IMR-90 (cell line): ENCODE data around the gene XDH. TPM values are rescaled to one million over a fixed set of nuclear protein-coding genes. Genes with fewer than 3 reads are reported as not detected.

Source experiments
- ATAC-seq: fragments of 200-7000 bp; cut with Tn5 transposase; 2 replicates; pipeline ENCODE4 v1.9.1; 2020; ENCODE audit warnings: low read depth, mild to moderate bottlenecking, moderate library complexity
- BruUV-seq: library from RNA; stranded (reverse); fragments of 400-500 nt; replicated peaks from 2 replicates; lab custom pipeline; 2021; lab: Mats Ljungman, UMichigan
- CTCF ChIA-PET: fragments of 300-600 bp; formaldehyde crosslinking; extraction: SDS; loops from one replicate; lab custom pipeline; 2021; ENCODE audit warnings: antibody characterized with exemption; lab: Yijun Ruan, JAX
- POLR2A ChIA-PET: fragments of 300-600 bp; sonication (Branson Sonifier 250); formaldehyde crosslinking; loops from one replicate; lab custom pipeline; 2022; ENCODE audit warnings: antibody characterized with exemption; ENCODE audit not compliant: unreplicated experiment; lab: Charles Lee
- DNase-seq: peaks from one replicate; pipeline ENCODE4 v3.0.0; 2013
- H2AFZ ChIP-seq: replicated peaks from 2 replicates; pipeline ENCODE3; 2013; ENCODE audit warnings: low read length, mild to moderate bottlenecking; ENCODE audit not compliant: poor library complexity
- H2AK5ac ChIP-seq: 2 replicates; pipeline ENCODE4 v1.6.1; 2013; ENCODE audit warnings: low read depth, low read length, inconsistent platforms
- H2AK9ac ChIP-seq: replicated peaks from 2 replicates; pipeline ENCODE3; 2013; ENCODE audit warnings: mild to moderate bottlenecking, low read depth, low read length, moderate library complexity; ENCODE audit not compliant: poor library complexity
- H2BK120ac ChIP-seq: 2 replicates; pipeline ENCODE4 v1.6.1; 2013; ENCODE audit warnings: low read depth, low read length, inconsistent platforms
- H2BK15ac ChIP-seq: 3 replicates; pipeline ENCODE4 v1.6.1; 2013; ENCODE audit warnings: low read depth, low read length, inconsistent platforms
- H2BK20ac ChIP-seq: 2 replicates; pipeline ENCODE4 v1.6.1; 2013; ENCODE audit warnings: low read depth, mild to moderate bottlenecking, inconsistent platforms, low read length, moderate library complexity
- H2BK5ac ChIP-seq: 2 replicates; pipeline ENCODE4 v1.6.1; 2013; ENCODE audit warnings: mild to moderate bottlenecking, low read depth, low read length, inconsistent platforms; ENCODE audit not compliant: poor library complexity, severe bottlenecking
- H3K14ac ChIP-seq: replicated peaks from 2 replicates; pipeline ENCODE4 v1.6.1; 2013; ENCODE audit warnings: low read depth, low read length, inconsistent platforms
- H3K18ac ChIP-seq: 2 replicates; pipeline ENCODE4 v1.6.1; 2013; ENCODE audit warnings: low read depth, low read length, control low read depth
- H3K23ac ChIP-seq: 2 replicates; pipeline ENCODE4 v1.6.1; 2013; ENCODE audit warnings: low read depth, low read length, inconsistent platforms
- H3K27ac ChIP-seq: 2 replicates; pipeline ENCODE4 v1.5.1; 2013; ENCODE audit warnings: mild to moderate bottlenecking, control low read depth, low read length; ENCODE audit not compliant: insufficient read depth
- H3K27me3 ChIP-seq: 2 replicates; pipeline ENCODE4 v1.6.1; 2013; ENCODE audit warnings: low read length; ENCODE audit not compliant: control insufficient read depth, insufficient read depth
- H3K36me3 ChIP-seq: 2 replicates; pipeline ENCODE4 v1.6.1; 2013; ENCODE audit warnings: low read length, mixed read lengths; ENCODE audit not compliant: control insufficient read depth, insufficient read depth
- H3K4ac ChIP-seq: 2 replicates; pipeline ENCODE4 v1.6.1; 2013; ENCODE audit warnings: low read depth, low read length, inconsistent platforms
- H3K4me1 ChIP-seq: 2 replicates; pipeline ENCODE4 v1.6.1; 2013; ENCODE audit warnings: low read length, mixed read lengths; ENCODE audit not compliant: control insufficient read depth, insufficient read depth
- H3K4me2 ChIP-seq: 2 replicates; pipeline ENCODE4 v1.6.1; 2013; ENCODE audit warnings: low read depth, mild to moderate bottlenecking, control low read depth, low read length, moderate library complexity
- H3K4me3 ChIP-seq: 2 replicates; pipeline ENCODE4 v1.5.1; 2013; ENCODE audit warnings: low read depth, mild to moderate bottlenecking, control low read depth, low read length, moderate library complexity; ENCODE audit not compliant: insufficient read depth
- H3K56ac ChIP-seq: 2 replicates; pipeline ENCODE4 v1.6.1; 2013; ENCODE audit warnings: low read length, inconsistent platforms; ENCODE audit not compliant: insufficient read depth; ENCODE audit errors: extremely low read depth
- H3K79me1 ChIP-seq, 2 experiments: 2 replicates each; pipeline ENCODE4 v1.6.1; 2013; ENCODE audit warnings: low read length in 2 of 2, inconsistent platforms in 1 of 2, low read depth in 1 of 2
- H3K9ac ChIP-seq: 2 replicates; pipeline ENCODE4 v1.6.1; 2013; ENCODE audit warnings: low read depth, low read length, control low read depth
- H3K9me1 ChIP-seq: 2 replicates; pipeline ENCODE4 v1.6.1; 2013; ENCODE audit warnings: low read length, inconsistent platforms; ENCODE audit not compliant: insufficient read depth
- H3K9me3 ChIP-seq: 2 replicates; pipeline ENCODE4 v1.6.1; 2013; ENCODE audit warnings: low read length; ENCODE audit not compliant: control insufficient read depth, insufficient read depth
- H4K20me1 ChIP-seq: 2 replicates; pipeline ENCODE4 v1.6.1; 2013; ENCODE audit warnings: low read length, inconsistent platforms; ENCODE audit not compliant: insufficient read depth
- H4K5ac ChIP-seq: 2 replicates; pipeline ENCODE4 v1.6.1; 2013; ENCODE audit warnings: mild to moderate bottlenecking, low read depth, low read length, control low read depth
- H4K8ac ChIP-seq, 2 experiments: 2 replicates each; pipeline ENCODE4 v1.6.1; 2013; ENCODE audit warnings: low read depth in 2 of 2, low read length in 2 of 2, control low read depth in 1 of 2, inconsistent platforms in 1 of 2
- H4K91ac ChIP-seq: 2 replicates; pipeline ENCODE4 v1.6.1; 2013; ENCODE audit warnings: low read depth, low read length, inconsistent platforms; ENCODE audit not compliant: insufficient read depth
- BHLHE40 ChIP-seq: fragments of 150-350 bp; IDR thresholded peaks from 2 replicates; pipeline ENCODE4 v1.6.1; 2016; ENCODE audit warnings: mild to moderate bottlenecking, low read depth, low read length
- CEBPB ChIP-seq: IDR thresholded peaks from 2 replicates; pipeline ENCODE4 v1.6.1; 2012; ENCODE audit warnings: low read depth, low read length, improper control_type of control experiment
- CHD1 ChIP-seq: IDR thresholded peaks from 2 replicates; pipeline ENCODE4 v1.6.1; 2012; ENCODE audit warnings: low read depth, low read length, improper control_type of control experiment
- ELK1 ChIP-seq: fragments of 150-350 bp; IDR thresholded peaks from 2 replicates; pipeline ENCODE4 v1.6.1; 2016; ENCODE audit warnings: low read depth, mild to moderate bottlenecking, low read length, moderate library complexity, borderline replicate concordance
- FOS ChIP-seq: fragments of 150-350 bp; IDR thresholded peaks from 2 replicates; pipeline ENCODE4 v1.6.1; 2016; ENCODE audit warnings: low read depth, low read length
- MAFK ChIP-seq: IDR thresholded peaks from 2 replicates; pipeline ENCODE4 v1.6.1; 2012; ENCODE audit warnings: low read depth, low read length, improper control_type of control experiment
- MAZ ChIP-seq: IDR thresholded peaks from 2 replicates; pipeline ENCODE4 v1.6.1; 2012; ENCODE audit warnings: low read depth, mild to moderate bottlenecking, low read length, improper control_type of control experiment, moderate library complexity, borderline replicate concordance
- MXI1 ChIP-seq: IDR thresholded peaks from 2 replicates; pipeline ENCODE4 v1.6.1; 2012; ENCODE audit warnings: low read depth, mild to moderate bottlenecking, low read length, moderate library complexity, borderline replicate concordance
- NFE2L2 ChIP-seq: fragments of 150-350 bp; IDR thresholded peaks from 2 replicates; pipeline ENCODE4 v1.6.1; 2016; ENCODE audit warnings: low read depth, mild to moderate bottlenecking, low read length
- POLR2A ChIP-seq: IDR thresholded peaks from 2 replicates; pipeline ENCODE4 v1.6.1; 2012; ENCODE audit warnings: mild to moderate bottlenecking, low read depth, low read length
- RAD21 ChIP-seq: IDR thresholded peaks from 2 replicates; pipeline ENCODE4 v1.6.1; 2012; ENCODE audit warnings: low read length, improper control_type of control experiment
- RCOR1 ChIP-seq: IDR thresholded peaks from 2 replicates; pipeline ENCODE4 v1.6.1; 2012; ENCODE audit warnings: mild to moderate bottlenecking, low read length, improper control_type of control experiment; ENCODE audit not compliant: insufficient replicate concordance
- RFX5 ChIP-seq: IDR thresholded peaks from 2 replicates; pipeline ENCODE4 v1.8.0; 2012; ENCODE audit warnings: low read depth, mild to moderate bottlenecking, low read length, moderate library complexity
- SMC3 ChIP-seq: fragments of 150-350 bp; IDR thresholded peaks from 2 replicates; pipeline ENCODE4 v1.6.1; 2016; ENCODE audit warnings: low read depth, mild to moderate bottlenecking, antibody characterized with exemption, low read length, moderate library complexity
- USF2 ChIP-seq: fragments of 150-350 bp; IDR thresholded peaks from 2 replicates; pipeline ENCODE4 v1.6.1; 2017; ENCODE audit warnings: mild to moderate bottlenecking, antibody characterized with exemption, low read length, low read depth
- WGBS, 2 experiments: methylation state at CpG; one replicate each; pipeline versions ENCODE4 v1.1.5 to v1.1.7; 2013; ENCODE audit warnings: missing lambda C conversion rate in 2 of 2; ENCODE audit not compliant: insufficient read length in 1 of 2; ENCODE audit errors: extremely low coverage in 2 of 2; 5-methylcytosine and 5-hydroxymethylcytosine counted together
- dilution Hi-C: fragments of 300-500 bp; cut with HindIII; formaldehyde crosslinking; loops from one replicate; pipeline ENCODE4 v1.14.3; 2018; ENCODE audit warnings: low sequenced_read_pairs; ENCODE audit not compliant: unreplicated experiment
- in situ Hi-C: fragments of 300-500 bp; cut with MboI; formaldehyde crosslinking; loops from 3 replicates; pipeline ENCODE4 v1.14.3; 2019; ENCODE audit warnings: low sequenced_read_pairs, inconsistent platforms, mixed read lengths
- intact Hi-C: fragments of 100-400 bp; cut with micrococcal nuclease; formaldehyde crosslinking; loops from 2 replicates; pipeline ENCODE4 v1.10.0; 2022
- polyA plus RNA-seq, 3 experiments: library from polyadenylated mRNA; depleted of rRNA; stranded (reverse); fragments of >200 nt; gene quantifications; 2 replicates each; pipeline ENCODE4 v1.2.3, GENCODE V29; 2012; ENCODE audit warnings: low replicate concordance in 1 of 3
- total RNA-seq: library from RNA; depleted of rRNA; stranded (reverse); fragments of >200 nt; gene quantifications from 2 replicates; pipeline ENCODE4 v1.2.3, GENCODE V29; 2012
- TF ChIP-seq, protein P1 (sequence below): conservative IDR thresholded peaks from 2 replicates; pipeline ENCODE4 v1.5.1; 2012; ENCODE audit warnings: mild to moderate bottlenecking, low read depth, low read length, improper control_type of control experiment

Gene XDH
- total and polyA plus RNA-seq, 2 of the 4 experiments (the other 2 are of a cell fraction): 0.46 to 1.1 TPM

DNA sequence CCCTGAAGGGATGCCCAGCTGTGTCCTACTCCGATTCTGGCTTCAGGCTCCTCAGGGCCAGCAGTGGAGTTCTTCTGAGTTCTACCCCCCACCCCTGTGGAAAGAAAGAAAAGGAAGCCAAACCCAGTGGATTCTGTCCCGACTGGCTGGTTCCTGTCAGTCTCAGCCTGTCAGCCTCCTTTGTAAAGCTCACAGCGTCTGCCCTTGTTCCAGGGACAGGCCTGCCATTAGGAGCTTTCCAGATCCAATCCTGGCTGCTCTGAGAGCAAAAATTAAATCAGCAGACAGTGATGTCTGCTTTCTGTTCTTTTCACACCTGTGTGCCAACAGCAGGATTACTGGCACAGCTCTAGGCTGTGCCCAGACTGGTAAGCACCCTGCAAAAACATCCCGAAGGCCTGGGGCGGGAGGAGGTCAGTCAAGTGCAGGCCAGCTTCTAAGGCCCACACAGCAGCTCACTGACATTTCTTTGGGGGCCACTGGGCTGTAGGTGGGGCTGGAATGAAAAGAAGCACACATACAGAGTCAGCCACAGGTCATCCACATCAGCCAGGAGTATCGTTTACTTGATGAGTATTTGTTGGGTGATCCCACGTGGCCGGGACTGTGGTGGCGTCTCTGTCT, 111.5 kb downstream of the XDH start:
- no peak overlapping the region for H4K91ac ChIP-seq
- BruUV-seq: no TSS peak
- H3K4ac ChIP-seq: no peak overlapping the region
- CTCF ChIA-PET: no interaction called here
- peaks cover 3% of the 10 kb centered on the region for H3K4me1 ChIP-seq
- no peak overlapping the region for H2AK5ac ChIP-seq
- H3K79me1 ChIP-seq: no peaks in the 10 kb centered on the region
- H3K4me3 ChIP-seq: no peak overlapping the region
- peak overlapping the region; percentile 40 for H2AFZ ChIP-seq
- H2BK15ac ChIP-seq: no peak overlapping the region
- no peak overlapping the region for H4K5ac ChIP-seq
- H3K9ac ChIP-seq: no peak overlapping the region
- H2BK120ac ChIP-seq: no peak overlapping the region
- no peak overlapping the region for H2BK20ac ChIP-seq
- H3K9me1 ChIP-seq: no peaks in the 10 kb centered on the region
- no peak overlapping the region for H3K4me2 ChIP-seq
- H3K27me3 ChIP-seq: no peaks in the 10 kb centered on the region
- no peak overlapping the region for H3K27ac ChIP-seq
- no peaks in the 10 kb centered on the region for H3K36me3 ChIP-seq
- dilution Hi-C loops (no loop called here), in situ Hi-C loops (no loop called here), intact Hi-C loops (no loop called here)
- no peak overlapping the region for H3K56ac ChIP-seq
- TF ChIP-seq MAZ: no peak
- no peak for TF ChIP-seq NFE2L2
- TF ChIP-seq SMC3: no peak
- TF ChIP-seq RAD21: no peak
- no peak for TF ChIP-seq FOS
- no peak for TF ChIP-seq ELK1
- TF ChIP-seq BHLHE40: no peak
- TF ChIP-seq POLR2A: no peak
- TF ChIP-seq, protein P1, sequence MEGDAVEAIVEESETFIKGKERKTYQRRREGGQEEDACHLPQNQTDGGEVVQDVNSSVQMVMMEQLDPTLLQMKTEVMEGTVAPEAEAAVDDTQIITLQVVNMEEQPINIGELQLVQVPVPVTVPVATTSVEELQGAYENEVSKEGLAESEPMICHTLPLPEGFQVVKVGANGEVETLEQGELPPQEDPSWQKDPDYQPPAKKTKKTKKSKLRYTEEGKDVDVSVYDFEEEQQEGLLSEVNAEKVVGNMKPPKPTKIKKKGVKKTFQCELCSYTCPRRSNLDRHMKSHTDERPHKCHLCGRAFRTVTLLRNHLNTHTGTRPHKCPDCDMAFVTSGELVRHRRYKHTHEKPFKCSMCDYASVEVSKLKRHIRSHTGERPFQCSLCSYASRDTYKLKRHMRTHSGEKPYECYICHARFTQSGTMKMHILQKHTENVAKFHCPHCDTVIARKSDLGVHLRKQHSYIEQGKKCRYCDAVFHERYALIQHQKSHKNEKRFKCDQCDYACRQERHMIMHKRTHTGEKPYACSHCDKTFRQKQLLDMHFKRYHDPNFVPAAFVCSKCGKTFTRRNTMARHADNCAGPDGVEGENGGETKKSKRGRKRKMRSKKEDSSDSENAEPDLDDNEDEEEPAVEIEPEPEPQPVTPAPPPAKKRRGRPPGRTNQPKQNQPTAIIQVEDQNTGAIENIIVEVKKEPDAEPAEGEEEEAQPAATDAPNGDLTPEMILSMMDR: no peak
- no peak for TF ChIP-seq USF2
- TF ChIP-seq MAFK: no peak
- no peak for TF ChIP-seq RCOR1
- TF ChIP-seq CEBPB: no peak
- no peak for TF ChIP-seq CHD1
- no peak for TF ChIP-seq MXI1
- no peak for TF ChIP-seq RFX5
- H3K9me3 ChIP-seq: no peaks in the 10 kb centered on the region
- H2AK9ac ChIP-seq: no peak overlapping the region
- 0% methylated on average over 1 of the region's 9 CpGs; no CpG with 5 or more reads in 1 of the 2 experiments for WGBS, 2 experiments
- H3K14ac ChIP-seq: no peak overlapping the region
- H2BK5ac ChIP-seq: no peak overlapping the region
- H3K23ac ChIP-seq: no peak overlapping the region
- H3K18ac ChIP-seq: no peak overlapping the region
- no peak for DNase-seq
- no peak for ATAC-seq
- POLR2A ChIA-PET: no interaction called here
- H4K8ac ChIP-seq: no peak overlapping the region
- no peaks in the 10 kb centered on the region for H4K20me1 ChIP-seq
